Measurements from ENCODE around the gene UCN2. TPM values are rescaled to one million over a fixed set of nuclear protein-coding genes. Genes with fewer than 3 reads are reported as not detected.

UCN2 gene
- total RNA-seq, 1 experiment from 2014 or later, result 0.68 TPM

DNA sequence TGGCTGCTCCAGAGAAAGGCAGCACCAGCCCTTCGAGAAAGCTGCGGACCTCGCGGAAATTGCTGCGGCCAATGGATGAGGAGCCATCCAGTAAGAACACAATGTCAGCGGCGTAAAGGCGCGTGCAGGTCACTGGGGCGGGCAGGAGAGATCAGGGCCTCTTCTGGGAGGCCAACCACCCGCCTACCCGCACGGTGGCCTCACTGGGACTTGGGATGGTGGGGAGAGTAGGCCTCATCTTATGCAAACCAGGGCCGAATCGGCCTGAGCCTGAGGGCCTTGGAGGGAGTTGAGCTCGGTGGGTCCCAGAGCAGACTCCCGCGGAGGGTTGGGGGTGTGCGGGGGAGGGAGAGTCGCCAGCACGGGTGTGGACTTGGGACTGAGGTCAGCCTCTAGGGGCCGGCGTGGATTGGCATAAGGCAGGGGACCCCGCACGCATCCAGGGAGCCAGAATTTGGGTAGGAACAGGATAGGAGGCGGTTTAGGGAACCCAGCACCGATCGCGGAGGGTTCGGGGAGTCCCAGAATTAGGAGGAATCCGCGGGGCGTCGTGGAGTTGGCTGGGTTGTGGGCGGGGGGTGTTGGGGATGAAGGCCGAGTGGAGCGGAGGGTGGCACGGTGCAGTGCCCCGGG lies 31.0 kb upstream of the UCN2 start:
- Mint-ChIP-seq H3K4me1 (peaks cover 16 to 21% of the 10 kb centered on the region in 2 experiments), H3K4me3 (no peak overlapping the region), H3K36me3 (ENCODE audit: insufficient read depth in 1 of 3, low read depth in 3 of 3) (peaks cover 10 to 33% (median 16%) of the 10 kb centered on the region in 3 experiments), H3K27me3 (ENCODE audit: low read depth) (peaks cover 4% of the 10 kb centered on the region; the same call in 1 of the 2 replicates), H3K9me3 (no peaks in the 10 kb centered on the region), H3K27ac (no peak overlapping the region)
- H3K79me2 ChIP-seq (ENCODE audit: insufficient read depth, low read length), result no peaks in the 10 kb centered on the region
- H3K4me2 ChIP-seq (ENCODE audit: insufficient read depth, insufficient read length, low read length), result no peak overlapping the region
- no peak overlapping the region for H3T11ph ChIP-seq (ENCODE audit: low read length)
- H3K18ac ChIP-seq (ENCODE audit: insufficient read length, low read depth, low read length), result peak overlapping the region; percentile 13
- peak; percentile 58 for DNase-seq
- no peak overlapping the region for H4K5ac ChIP-seq (ENCODE audit: insufficient read length, low read depth, low read length)
- H3K4ac ChIP-seq (ENCODE audit: low read depth, low read length), result no peak overlapping the region
- no peaks in the 10 kb centered on the region for H3K79me1 ChIP-seq (ENCODE audit: insufficient read depth, low read depth, low read length, poor library complexity, severe bottlenecking)
- no peak overlapping the region for H2BK20ac ChIP-seq (ENCODE audit: low read depth, low read length, poor library complexity, severe bottlenecking)
- no peaks in the 10 kb centered on the region for H3K27me3 ChIP-seq (ENCODE audit: insufficient read depth, low read length)
- no peak overlapping the region for H2BK5ac ChIP-seq (ENCODE audit: insufficient read length, low read length)
- H2BK120ac ChIP-seq (ENCODE audit: low read depth, low read length, poor library complexity, severe bottlenecking), result no peak overlapping the region
- no peak overlapping the region for H4K8ac ChIP-seq (replicated peaks; ENCODE audit: insufficient read length, low read depth, low read length)
- no peaks in the 10 kb centered on the region for H3K23me2 ChIP-seq (ENCODE audit: insufficient read length, low read depth, low read length, poor library complexity, severe bottlenecking)
- no peak overlapping the region for H2AFZ ChIP-seq (ENCODE audit: low read length)
- H3K14ac ChIP-seq (ENCODE audit: insufficient read depth, low read length), result peak overlapping the region; percentile 43; the same call in 1 of the 2 replicates
- H2BK15ac ChIP-seq (ENCODE audit: low read depth, low read length), result no peak overlapping the region
- no peak overlapping the region for H4K91ac ChIP-seq (ENCODE audit: insufficient read length, low read depth, low read length)
- no CpG with 5 or more reads among the region's 39 CpGs for WGBS (ENCODE audit: extremely low coverage, insufficient read length, low lambda C conversion rate)
- H3K9me3 ChIP-seq (ENCODE audit: control insufficient read depth, low read depth, low read length), result no peaks in the 10 kb centered on the region
- no peak overlapping the region for H3K56ac ChIP-seq (ENCODE audit: insufficient read length, low read depth, low read length)
- no peak overlapping the region for H3K9ac ChIP-seq (ENCODE audit: extremely low read depth, insufficient read length, low read length)
- no peaks in the 10 kb centered on the region for H4K20me1 ChIP-seq (ENCODE audit: control insufficient read depth, insufficient read depth, insufficient read length)
- TF ChIP-seq, protein P1, sequence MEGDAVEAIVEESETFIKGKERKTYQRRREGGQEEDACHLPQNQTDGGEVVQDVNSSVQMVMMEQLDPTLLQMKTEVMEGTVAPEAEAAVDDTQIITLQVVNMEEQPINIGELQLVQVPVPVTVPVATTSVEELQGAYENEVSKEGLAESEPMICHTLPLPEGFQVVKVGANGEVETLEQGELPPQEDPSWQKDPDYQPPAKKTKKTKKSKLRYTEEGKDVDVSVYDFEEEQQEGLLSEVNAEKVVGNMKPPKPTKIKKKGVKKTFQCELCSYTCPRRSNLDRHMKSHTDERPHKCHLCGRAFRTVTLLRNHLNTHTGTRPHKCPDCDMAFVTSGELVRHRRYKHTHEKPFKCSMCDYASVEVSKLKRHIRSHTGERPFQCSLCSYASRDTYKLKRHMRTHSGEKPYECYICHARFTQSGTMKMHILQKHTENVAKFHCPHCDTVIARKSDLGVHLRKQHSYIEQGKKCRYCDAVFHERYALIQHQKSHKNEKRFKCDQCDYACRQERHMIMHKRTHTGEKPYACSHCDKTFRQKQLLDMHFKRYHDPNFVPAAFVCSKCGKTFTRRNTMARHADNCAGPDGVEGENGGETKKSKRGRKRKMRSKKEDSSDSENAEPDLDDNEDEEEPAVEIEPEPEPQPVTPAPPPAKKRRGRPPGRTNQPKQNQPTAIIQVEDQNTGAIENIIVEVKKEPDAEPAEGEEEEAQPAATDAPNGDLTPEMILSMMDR (conservative IDR thresholded peaks at IDR 0.05), result no peak
- no peaks in the 10 kb centered on the region for H3K4me1 ChIP-seq (ENCODE audit: insufficient read depth, low read length)
- no peak overlapping the region for H3K27ac ChIP-seq (ENCODE audit: insufficient read length, low read depth, low read length)
- H2BK12ac ChIP-seq (ENCODE audit: insufficient read length, low read depth, low read length), result no peak overlapping the region
- H2AK5ac ChIP-seq (ENCODE audit: insufficient read length, low read length), result no peak overlapping the region
- H3K23ac ChIP-seq (ENCODE audit: insufficient read length, low read depth, low read length), result no peak overlapping the region
